Measurements from ENCODE around the gene FAM89A.

The FAM89A gene

GRCh38 chr1:230994860-230995259 is 45.2 kb downstream of the FAM89A start:
- no peak for DNase-seq (ENCODE audit: low read depth, low spot score)

DNA sequence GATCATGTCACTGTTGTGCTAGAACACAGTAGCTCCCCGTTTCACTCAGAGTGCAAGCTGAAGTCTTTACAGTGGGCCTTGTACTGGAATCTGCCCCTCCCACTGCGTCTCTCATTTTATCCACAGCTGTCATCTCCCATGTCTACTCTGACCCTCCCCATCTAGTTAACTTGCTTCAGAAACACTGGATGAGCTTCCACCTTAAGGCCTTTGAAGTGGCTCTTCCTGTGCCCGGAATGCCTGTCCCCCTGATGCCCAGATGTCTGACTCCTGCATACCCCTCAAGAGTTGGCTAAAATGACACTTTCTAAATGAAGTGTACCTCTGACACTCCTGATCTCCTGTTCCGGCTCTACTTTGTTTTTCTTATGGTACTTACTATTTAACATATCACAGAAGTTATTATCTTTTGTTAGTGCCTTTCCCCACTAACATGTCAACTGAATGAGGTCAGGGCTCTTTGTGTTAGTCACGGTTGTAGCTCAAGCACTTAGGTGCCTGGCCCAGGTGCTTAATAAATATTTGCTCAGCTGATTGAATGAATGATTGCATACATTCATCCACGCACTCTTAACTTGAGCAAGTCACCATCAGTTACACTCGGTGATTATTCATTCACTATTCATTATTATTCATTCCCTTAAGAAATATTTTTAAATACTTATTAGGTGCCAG is 47.8 kb downstream of the FAM89A start:
- no peak for DNase-seq (ENCODE audit: low read depth, low spot score)

- DNase-seq (ENCODE audit: low read depth, low spot score) = no peak
Observed at GRCh38 chr1:230987448-230987847, 52.6 kb downstream of the FAM89A start.

- DNase-seq (ENCODE audit: low read depth, low spot score) = no peak
Observed at GRCh38 chr1:230986976-230987375, 53.1 kb downstream of the FAM89A start.

DNA sequence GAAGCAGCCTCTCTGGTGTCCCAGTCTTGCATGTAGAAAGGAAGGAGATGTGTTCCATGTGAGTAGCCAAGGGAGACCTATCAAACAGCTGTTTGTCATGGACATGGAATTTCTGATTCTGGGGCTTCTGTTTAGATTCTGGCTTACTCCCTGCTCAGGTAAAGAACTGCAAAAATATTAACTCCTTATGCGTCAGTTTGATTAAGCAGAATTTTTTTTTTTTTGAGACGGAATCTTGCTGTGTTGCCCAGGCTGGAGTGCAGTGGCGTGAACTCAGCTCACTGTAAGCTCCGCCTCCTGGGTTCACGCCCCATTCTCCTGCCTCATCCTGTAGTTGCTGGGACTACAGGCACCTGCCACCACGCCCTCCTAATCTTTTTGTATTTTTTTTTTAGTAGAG is 54.3 kb downstream of the FAM89A start:
- no peak for DNase-seq (ENCODE audit: low read depth, low spot score)

- peak; percentile 28 for DNase-seq (ENCODE audit: low read depth, low spot score)
Observed at GRCh38 chr1:230984622-230985515, 55.2 kb downstream of the FAM89A start.

DNA sequence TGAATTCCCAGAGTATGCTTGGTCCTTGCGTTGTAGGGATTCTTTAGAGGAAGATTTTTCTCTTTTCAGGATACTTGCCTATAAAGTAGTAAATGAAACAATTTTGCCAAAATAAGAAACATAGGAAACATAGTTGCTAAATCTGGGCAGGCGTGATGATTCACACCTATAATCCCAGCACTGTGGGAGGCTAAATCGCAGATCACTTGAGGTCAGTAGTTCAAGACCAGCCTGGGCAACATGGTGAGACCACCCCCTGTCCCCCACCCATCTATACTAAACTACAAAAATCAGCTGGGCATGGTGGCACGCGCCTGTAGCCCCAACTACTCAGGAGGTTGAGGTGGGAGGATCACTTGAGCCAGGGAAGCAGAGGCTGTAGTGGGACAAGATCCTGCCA is 56.2 kb downstream of the FAM89A start:
- no peak for DNase-seq (ENCODE audit: low read depth, low spot score)

GRCh38 chr1:230982696-230983095 is 57.4 kb downstream of the FAM89A start:
- DNase-seq (ENCODE audit: low read depth, low spot score) = no peak

GRCh38 chr1:230979952-230980351 is 60.1 kb downstream of the FAM89A start:
- DNase-seq (ENCODE audit: low read depth, low spot score) = no peak

DNA sequence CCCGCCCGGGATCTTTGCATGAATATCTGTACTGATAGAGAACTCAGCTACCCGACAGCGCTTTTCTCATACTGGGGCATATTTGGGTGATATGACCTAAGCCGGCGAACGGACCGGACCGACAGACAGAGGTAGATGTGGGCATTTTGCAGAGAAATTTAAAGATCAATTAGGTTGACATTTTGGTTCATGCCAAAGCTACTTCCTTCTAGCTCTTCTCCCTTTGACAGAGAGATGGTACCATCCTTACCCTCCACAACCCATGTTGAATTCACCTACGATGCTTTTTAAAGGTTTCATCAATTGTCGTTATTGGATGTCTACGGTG is 60.7 kb downstream of the FAM89A start:
- DNase-seq (ENCODE audit: low read depth, low spot score) = no peak

- DNase-seq (ENCODE audit: low read depth, low spot score) = peak; percentile 90
Observed at GRCh38 chr1:230978491-230979388, 61.3 kb downstream of the FAM89A start, which contains the start of the genes ARV1 and TTC13. Gene ARV1 (plus strand): TSS chr1:230979094. CDS start chr1:230979106, 12 bp downstream. Gene TTC13 (minus strand): TSS chr1:230978861. CDS start chr1:230978830, 31 bp downstream.

DNA sequence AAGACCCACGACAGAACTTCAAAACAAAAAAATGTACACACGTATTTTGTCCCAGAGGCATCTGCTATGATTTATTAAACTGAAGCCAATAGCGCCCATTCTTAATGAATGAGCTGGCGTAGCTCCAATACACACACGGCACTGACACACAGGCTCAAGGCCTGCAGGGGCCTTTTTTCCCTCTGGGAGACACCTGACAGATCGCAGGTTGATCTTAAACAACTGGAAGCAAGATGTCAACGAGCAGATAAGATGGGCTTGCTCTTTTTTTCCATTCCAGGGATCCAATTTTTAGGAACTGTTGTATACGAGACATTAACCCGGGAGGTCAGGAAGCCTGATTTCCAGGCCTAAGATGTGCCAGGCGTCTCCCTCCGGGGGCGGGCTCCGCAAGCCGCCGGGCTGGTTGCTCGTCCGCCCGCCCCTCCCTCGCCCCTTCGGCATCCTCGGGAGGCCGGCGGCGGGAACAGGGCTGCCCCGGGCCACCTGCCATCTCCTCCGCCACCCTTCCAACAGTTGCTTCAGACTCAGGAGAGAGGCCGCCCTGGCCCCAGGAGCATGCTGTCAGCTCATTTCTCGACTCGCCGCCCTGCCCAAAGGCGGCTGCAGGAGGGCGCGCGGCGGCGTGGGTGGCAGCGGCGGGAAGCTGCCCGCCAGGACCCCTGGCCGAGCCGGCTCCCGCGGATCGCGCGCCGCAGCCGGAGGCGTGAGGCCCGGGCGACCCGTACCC is 62.1 kb downstream of the FAM89A start:
- no peak for DNase-seq (ENCODE audit: low read depth, low spot score)

GRCh38 chr1:230976825-230977747 is 63.0 kb downstream of the FAM89A start:
- no peak for DNase-seq (ENCODE audit: low read depth, low spot score)

GRCh38 chr1:230976360-230976759 is 63.7 kb downstream of the FAM89A start:
- DNase-seq (ENCODE audit: low read depth, low spot score) = no peak

- DNase-seq (ENCODE audit: low read depth, low spot score) = no peak
Observed at GRCh38 chr1:230975636-230976035, 64.4 kb downstream of the FAM89A start.

- no peak for DNase-seq (ENCODE audit: low read depth, low spot score)
Observed at GRCh38 chr1:230972855-230973271, 67.2 kb downstream of the FAM89A start.

- no peak for DNase-seq (ENCODE audit: low read depth, low spot score)
Observed at GRCh38 chr1:230971771-230972170, 68.3 kb downstream of the FAM89A start.

DNA sequence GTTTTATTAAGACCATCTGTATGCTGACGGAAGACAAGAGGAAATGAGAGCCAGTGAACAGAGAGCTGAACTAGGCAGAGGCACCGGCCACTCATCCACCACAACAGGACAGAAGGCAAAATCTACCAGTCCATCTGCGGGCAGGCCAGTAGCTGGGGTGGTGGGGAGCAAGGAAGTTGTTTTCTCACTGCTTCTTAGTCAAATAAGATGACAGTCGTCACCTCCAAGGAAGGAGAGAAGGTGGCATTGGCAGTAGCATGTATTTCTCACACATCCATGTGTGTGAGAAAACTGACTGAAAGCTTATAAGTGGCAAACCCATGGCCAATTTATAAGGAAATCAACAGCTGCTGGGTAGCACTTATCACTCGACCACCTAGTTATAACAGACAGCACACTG is 69.6 kb downstream of the FAM89A start:
- no peak for DNase-seq (ENCODE audit: low read depth, low spot score)

All from iPS DF 19.7 (cell line).